Activated CD4-positive, CD25-positive, alpha-beta regulatory T cell treated with anti-CD3 and anti-CD28 coated beads, Interleukin-2, amount 50 U/mL, for 72 hours (primary cell): ENCODE measurements around the gene SLC11A1.

Source experiments
- DNase-seq: peaks from one replicate; pipeline ENCODE4 v3.0.0; 2021

SLC11A1 gene

GRCh38 chr2:218367415-218368149 lies 14.5 kb upstream of the SLC11A1 start:
- DNase-seq, result peak; percentile 81

GRCh38 chr2:218368150-218368528 lies 13.9 kb upstream of the SLC11A1 start:
- DNase-seq, result no peak

GRCh38 chr2:218368621-218369153 lies 13.4 kb upstream of the SLC11A1 start:
- DNase-seq, result no peak

- DNase-seq, result no peak
These were observed 12.7 kb upstream of the SLC11A1 start for GRCh38 chr2:218369330-218369729.

GRCh38 chr2:218370410-218371063 lies 11.5 kb upstream of the SLC11A1 start:
- no peak for DNase-seq

GRCh38 chr2:218371983-218372350 lies 10.1 kb upstream of the SLC11A1 start:
- no peak for DNase-seq

- DNase-seq, result no peak
These were observed 7.3 kb upstream of the SLC11A1 start for GRCh38 chr2:218374795-218375194.

GRCh38 chr2:218375212-218375611 lies 6.9 kb upstream of the SLC11A1 start:
- DNase-seq, result no peak

GRCh38 chr2:218378053-218378452 lies 4.0 kb upstream of the SLC11A1 start:
- no peak for DNase-seq

GRCh38 chr2:218382785-218383184 lies 712 bp downstream of the SLC11A1 start:
- DNase-seq, result no peak

GRCh38 chr2:218383892-218384519 lies 1.9 kb downstream of the SLC11A1 start:
- DNase-seq, result no peak

- DNase-seq, result no peak
These were observed 2.9 kb downstream of the SLC11A1 start for GRCh38 chr2:218384975-218385374.

- DNase-seq, result no peak
These were observed 4.7 kb downstream of the SLC11A1 start for GRCh38 chr2:218386505-218387368.

GRCh38 chr2:218387369-218388194 lies 5.5 kb downstream of the SLC11A1 start:
- DNase-seq, result no peak

- DNase-seq, result no peak
These were observed 7.5 kb downstream of the SLC11A1 start for GRCh38 chr2:218389333-218390150.

GRCh38 chr2:218391202-218391601 lies 9.1 kb downstream of the SLC11A1 start:
- no peak for DNase-seq

- DNase-seq, result no peak
These were observed 10.4 kb downstream of the SLC11A1 start for GRCh38 chr2:218392459-218392858.

- no peak for DNase-seq
These were observed 10.9 kb downstream of the SLC11A1 start for GRCh38 chr2:218392891-218393462.

GRCh38 chr2:218393750-218394290 lies 11.7 kb downstream of the SLC11A1 start:
- DNase-seq, result no peak

- DNase-seq, result no peak
These were observed 12.4 kb downstream of the SLC11A1 start for GRCh38 chr2:218394298-218395089.
